K562 (cell line): ENCODE measurements around the gene CUX1. TPM values are rescaled to one million over a fixed set of nuclear protein-coding genes. Genes with fewer than 3 reads are reported as not detected.
A peak's percentile ranks its signal among the peaks of the same experiment; 100 is the strongest.

Experiments used
- ATAC-seq: fragments of 200-7000 bp; cut with Tn5 transposase; 3 replicates; pipeline ENCODE4 v1.9.1; 2020; ENCODE audit warnings: moderate library complexity
- BruUV-seq: library from RNA; stranded (reverse); fragments of 400-500 nt; replicated peaks from 2 replicates; lab custom pipeline; 2021; lab: Mats Ljungman, UMichigan
- CTCF ChIA-PET: fragments of 300-600 bp; formaldehyde crosslinking; extraction: SDS; loops from one replicate; lab custom pipeline; 2021; ENCODE audit warnings: low intra/inter-chr PET ratio; lab: Yijun Ruan, JAX
- POLR2A ChIA-PET: fragments of 300-600, 350-650 bp; sonication (Branson Sonifier 250); formaldehyde crosslinking; extraction: SDS; loops from one replicate; lab custom pipeline; 2021; ENCODE audit warnings: antibody characterized with exemption, inconsistent platforms; lab: Yijun Ruan, JAX
- DNase-seq, 4 experiments: peaks; one replicate each; pipeline versions ENCODE4 v3.0.0 to v3.0.0-alpha.2; 2011 to 2018; ENCODE audit warnings: low spot score in 3 of 4, mixed read lengths in 3 of 4; ENCODE audit errors: extremely low read depth in 1 of 4
- FAIRE-seq: peaks from 2 replicates; lab custom pipeline; 2011; peaks lifted over from hg19 to GRCh38; lab: Jason Lieb, UNC
- H2AFZ ChIP-seq: 2 replicates; pipeline ENCODE4 v1.6.0; 2011; ENCODE audit warnings: low read depth, low read length, control low read depth, inconsistent platforms
- H3K27ac ChIP-seq: fragments of 200-600 bp; 3 replicates; pipeline ENCODE4 v1.8.0; 2011; ENCODE audit warnings: low read depth, mild to moderate bottlenecking, control low read depth, inconsistent platforms, low read length, moderate library complexity, mixed read lengths; ENCODE audit errors: extremely low read depth
- H3K27me3 ChIP-seq, 2 experiments: fragments of 300-600 bp in 1 of 2; 2 replicates in 1 of 2; 3 replicates in 1 of 2; pipeline versions ENCODE4 v1.6.0 to v1.8.0; 2011; ENCODE audit warnings: inconsistent platforms in 2 of 2, low read length in 2 of 2, mild to moderate bottlenecking in 1 of 2, mixed read lengths in 1 of 2, moderate library complexity in 1 of 2; ENCODE audit not compliant: control insufficient read depth in 2 of 2, insufficient read depth in 2 of 2
- H3K36me3 ChIP-seq: fragments of 300-600 bp; 3 replicates; pipeline ENCODE4 v1.8.0; 2011; ENCODE audit warnings: mild to moderate bottlenecking, low read length, inconsistent platforms; ENCODE audit not compliant: control insufficient read depth, insufficient read depth
- H3K4me1 ChIP-seq, 2 experiments: fragments of 200-600 bp in 1 of 2; replicated peaks in 1 of 2; 2 replicates in 1 of 2; 3 replicates in 1 of 2; pipeline versions ENCODE4 v1.5.1 to v1.8.0; 2011; ENCODE audit warnings: inconsistent platforms in 2 of 2, low read length in 2 of 2, mild to moderate bottlenecking in 1 of 2, mixed read lengths in 1 of 2, moderate library complexity in 1 of 2; ENCODE audit not compliant: control insufficient read depth in 2 of 2, insufficient read depth in 2 of 2
- H3K4me2 ChIP-seq: 2 replicates; pipeline ENCODE4 v1.6.1; 2011; ENCODE audit warnings: low read length, control low read depth, inconsistent platforms, mixed read lengths; ENCODE audit not compliant: insufficient read depth
- H3K4me3 ChIP-seq: fragments of 200-600 bp; sonication (generic), shearing (Covaris generic); 2 replicates; pipeline ENCODE4 v1.5.1; 2016; ENCODE audit warnings: control low read depth, inconsistent platforms
- H3K79me2 ChIP-seq: fragments of 200-600 bp; 3 replicates; pipeline ENCODE4 v1.8.0; 2011; ENCODE audit warnings: low read length, inconsistent platforms; ENCODE audit not compliant: control insufficient read depth, insufficient read depth
- H3K9ac ChIP-seq, 2 experiments: 2 replicates each; pipeline versions ENCODE4 v1.6.0 to v1.6.1; 2011; ENCODE audit warnings: low read depth in 2 of 2, low read length in 2 of 2, control low read depth in 1 of 2, inconsistent platforms in 1 of 2, mild to moderate bottlenecking in 1 of 2, mixed read lengths in 1 of 2; ENCODE audit not compliant: insufficient read depth in 1 of 2
- H3K9me1 ChIP-seq: one replicate; pipeline ENCODE4 v1.6.0; 2011; ENCODE audit warnings: inconsistent platforms, mild to moderate bottlenecking, low read length, moderate library complexity; ENCODE audit not compliant: control insufficient read depth, insufficient read depth
- H3K9me3 ChIP-seq: replicated peaks from 2 replicates; pipeline ENCODE4 v1.5.1; 2011; ENCODE audit warnings: low read depth, low read length, inconsistent platforms; ENCODE audit not compliant: control insufficient read depth, insufficient read depth
- H4K20me1 ChIP-seq: replicated peaks from 2 replicates; pipeline ENCODE4 v1.6.1; 2011; ENCODE audit warnings: low read length, inconsistent platforms, mixed read lengths; ENCODE audit not compliant: control insufficient read depth, insufficient read depth
- CBX8 ChIP-seq: fragments of 200-600 bp; sonication (generic); IDR thresholded peaks from 2 replicates; pipeline ENCODE4 v1.6.1; 2012; ENCODE audit warnings: borderline replicate concordance, mixed run types, low read depth, mild to moderate bottlenecking, moderate library complexity, mixed read lengths, low read length, control low read depth, inconsistent platforms; ENCODE audit not compliant: poor library complexity, severe bottlenecking; ENCODE audit errors: extremely low read depth
- CREB1 ChIP-seq, 2 experiments: sonication (generic) in 1 of 2; formaldehyde crosslinking in 1 of 2; IDR thresholded peaks; 2 replicates each; pipeline versions ENCODE4 v1.6.1 to v1.8.0; 2012 to 2022; ENCODE audit warnings: inconsistent platforms in 1 of 2, mild to moderate bottlenecking in 1 of 2, missing genetic modification reagents in 1 of 2, moderate library complexity in 1 of 2
- CREB3 ChIP-seq: fragments of 450-650 bp; conservative IDR thresholded peaks from 2 replicates; pipeline ENCODE4 v1.6.1; 2016; ENCODE audit warnings: missing genetic modification characterization, low read depth, mild to moderate bottlenecking, missing compliant biosample characterization, moderate library complexity
- DMBX1 ChIP-seq: fragments of 250-450 bp; sonication (Bioruptor Pico); IDR thresholded peaks from 2 replicates; pipeline ENCODE4 v1.8.0; 2022; ENCODE audit warnings: inconsistent platforms, mild to moderate bottlenecking, moderate library complexity, borderline replicate concordance
- FOXK1 ChIP-seq: sonication (generic); formaldehyde crosslinking; IDR thresholded peaks from 2 replicates; pipeline ENCODE4 v1.8.0; 2022; ENCODE audit warnings: missing genetic modification reagents, mild to moderate bottlenecking, borderline replicate concordance
- GABPB2 ChIP-seq: fragments of 250-450 bp; sonication (Bioruptor Pico); conservative IDR thresholded peaks from 2 replicates; pipeline ENCODE4 v1.5.1; 2021; ENCODE audit warnings: mild to moderate bottlenecking
- HNRNPL ChIP-seq: fragments of 200-400 bp; formaldehyde crosslinking; IDR thresholded peaks from 2 replicates; pipeline ENCODE4 v1.6.1; 2017; ENCODE audit warnings: low read depth, mild to moderate bottlenecking, low read length
- KLF6 ChIP-seq: fragments of 250-450 bp; sonication (Bioruptor Pico); IDR thresholded peaks from 2 replicates; pipeline ENCODE4 v1.4.0; 2020; ENCODE audit warnings: mild to moderate bottlenecking, moderate library complexity, borderline replicate concordance
- NCOA4 ChIP-seq: fragments of 450-650 bp; IDR thresholded peaks from 2 replicates; pipeline ENCODE4 v1.6.1; 2018; ENCODE audit warnings: mild to moderate bottlenecking; ENCODE audit not compliant: partially characterized antibody
- TAL1 ChIP-seq: fragments of 450-650 bp; IDR thresholded peaks from 2 replicates; pipeline ENCODE4 v1.6.1; 2016; ENCODE audit warnings: mild to moderate bottlenecking
- WGBS: fragments of 100-300 bp; shearing (Covaris generic); methylation state at CpG from one replicate; pipeline ENCODE4 v1.1.6; 2016; ENCODE audit warnings: low coverage, mixed read lengths; ENCODE audit not compliant: insufficient coverage; ENCODE audit errors: missing lambda C conversion rate; 5-methylcytosine and 5-hydroxymethylcytosine counted together
- in situ Hi-C: fragments of 300-500 bp; cut with MboI; formaldehyde crosslinking; loops from 4 replicates; pipeline ENCODE4 v1.15.0; 2018; ENCODE audit warnings: inconsistent platforms, mixed read lengths
- intact Hi-C: fragments of 100-400 bp; cut with micrococcal nuclease; formaldehyde crosslinking; loops from 2 replicates; pipeline ENCODE4 v1.14.2; 2022
- polyA plus RNA-seq, 8 experiments: library from polyadenylated mRNA; depleted of rRNA in 4 of 8; stranded (reverse) in 5 of 8; unstranded in 3 of 8; fragments of >200 nt; fragmentation: Nextera tagmentation in 2 of 8; fragmentation: Illumina TruSeq in 1 of 8; extraction: Ambion mirVana in 2 of 8; extraction: Trizol in 1 of 8; gene quantifications; 2 replicates each; pipeline versions ENCODE4 v1.2.1 to v1.2.3, GENCODE V29; 2011 to 2014; ENCODE audit warnings: inconsistent platforms in 1 of 8, missing spikeins in 1 of 8
- total RNA-seq, 7 experiments: library from RNA; depleted of rRNA in 6 of 7; stranded (reverse); fragments of >200 nt in 6 of 7; fragmentation: Illumina TruSeq in 2 of 7; extraction: Trizol in 2 of 7; gene quantifications; 2 replicates each; pipeline versions ENCODE4 v1.2.1 to v1.2.3, GENCODE V29; 2011 to 2021; ENCODE audit warnings: low replicate concordance in 1 of 7

The CUX1 gene
- total and polyA plus RNA-seq, 9 of the 15 experiments (the other 6 are each of a cell fraction or from before 2014, with no cell fraction given): 3.6 to 55.3 (median 25.2) TPM

DNA sequence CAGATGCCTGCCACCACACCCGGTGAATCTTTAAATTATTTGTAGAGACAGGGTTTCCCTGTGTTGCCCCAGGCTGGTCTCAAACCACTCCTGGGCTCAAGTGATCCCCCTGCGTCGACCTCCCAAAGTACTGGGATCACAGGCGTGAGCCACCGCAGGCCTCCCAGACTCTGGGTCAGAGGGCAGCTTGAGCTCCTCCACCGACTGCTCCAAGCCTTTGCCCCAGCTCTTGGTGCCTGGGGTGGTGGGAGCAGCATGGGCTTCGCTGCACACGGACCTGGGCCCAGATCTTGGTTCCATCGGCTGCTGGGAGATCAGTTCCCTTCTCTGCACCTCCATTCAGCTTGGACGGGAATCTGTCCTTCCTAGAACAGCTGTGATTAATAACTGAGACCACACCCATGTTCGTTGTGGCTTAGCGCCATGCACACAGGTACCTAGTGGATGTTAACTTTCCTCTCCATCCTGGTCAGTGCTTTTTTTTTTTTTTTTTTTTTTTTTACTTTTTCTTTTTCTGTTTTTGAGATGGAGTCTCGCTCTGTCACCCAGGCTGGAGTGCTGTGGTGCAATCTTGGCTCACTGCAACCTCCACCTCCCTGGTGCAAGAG is 125.3 kb downstream of the CUX1 start:
- FAIRE-seq (no peak), ATAC-seq (no peak), DNase-seq (no peak)
- H3K4me3 ChIP-seq: no peak overlapping the region
- no peak overlapping the region for H3K27ac ChIP-seq
- no peak for TF ChIP-seq TAL1
- no peak for TF ChIP-seq DMBX1 (CRISPR knock-in tag)
- no peak for TF ChIP-seq HNRNPL
- TF ChIP-seq KLF6 (CRISPR knock-in tag): no peak
- no peak for TF ChIP-seq CBX8
- no peak for TF ChIP-seq CREB3 (tag)
- no peak for TF ChIP-seq FOXK1 (CRISPR knock-in tag)
- no peak for TF ChIP-seq CREB1 (IDR thresholded peaks at IDR 0.05)
- TF ChIP-seq CREB1 (CRISPR knock-in tag; IDR thresholded peaks at IDR 0.05): no peak
- no peak for TF ChIP-seq NCOA4
- TF ChIP-seq GABPB2 (CRISPR knock-in tag): no peak
- no TSS peak for BruUV-seq
- H3K9me3 ChIP-seq: no peaks in the 10 kb centered on the region
- no peaks in the 10 kb centered on the region for H3K9me1 ChIP-seq
- in situ Hi-C loops (no loop called here), intact Hi-C loops (no loop called here)
- CTCF ChIA-PET: no interaction called here
- H3K4me2 ChIP-seq: no peak overlapping the region
- H3K27me3 ChIP-seq: no peaks in the 10 kb centered on the region
- H4K20me1 ChIP-seq: peaks cover 28% of the 10 kb centered on the region; the same call in 1 of the 2 replicates
- H2AFZ ChIP-seq: no peak overlapping the region
- H3K4me1 ChIP-seq: peaks cover 27 to 29% of the 10 kb centered on the region in 2 experiments
- POLR2A ChIA-PET: interaction anchor here (0.6 to 1.3 kb wide), 7 partner anchors 9 to 728 kb away, joined by 3 to 5 read pairs (median 3); no protein-coding TSS in a partner anchor
- peaks cover 51% of the 10 kb centered on the region for H3K79me2 ChIP-seq
- H3K36me3 ChIP-seq: peaks cover 2% of the 10 kb centered on the region; the same call in 2 of the 3 replicates
- peak overlapping the region in 1 of 2 experiments; percentile 75; a peak in 2 of 4 replicates for H3K9ac ChIP-seq
- 68% methylated on average over 12 of the region's 13 CpGs for WGBS
